GOT3 (cell line): Measurements from ENCODE around the gene STAP2.
"Not testable (repeated sequence)": the region's sequence is repeated elsewhere in the genome, so short reads cannot be mapped to it uniquely, and the experiment has no call there.

Experiments used
- DNase-seq: peaks from one replicate; lab custom pipeline; 2025; ENCODE audit warnings: mixed read lengths; lab: John Stamatoyannopoulos, UW

STAP2 gene

DNA sequence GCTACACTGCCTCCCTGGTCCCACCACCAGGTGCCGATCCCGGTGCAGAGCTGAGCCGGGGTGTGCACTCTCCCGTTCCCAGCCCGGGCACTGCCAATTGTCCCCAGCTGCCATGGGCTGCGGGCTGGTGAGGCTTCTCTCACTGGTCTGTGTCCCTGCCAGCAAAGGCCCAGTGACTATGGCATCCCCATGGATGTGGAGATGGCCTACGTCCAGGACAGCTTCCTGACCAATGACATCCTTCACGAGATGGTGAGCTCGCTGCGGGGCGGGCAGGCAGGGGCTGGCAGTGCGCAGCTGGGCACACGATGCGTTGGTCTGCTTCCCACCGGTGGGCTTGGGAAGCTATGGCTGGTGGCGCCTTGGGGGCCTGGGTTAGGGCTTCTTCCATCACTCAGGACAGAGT is 19.3 kb upstream of the STAP2 start:
- no peak for DNase-seq

DNA sequence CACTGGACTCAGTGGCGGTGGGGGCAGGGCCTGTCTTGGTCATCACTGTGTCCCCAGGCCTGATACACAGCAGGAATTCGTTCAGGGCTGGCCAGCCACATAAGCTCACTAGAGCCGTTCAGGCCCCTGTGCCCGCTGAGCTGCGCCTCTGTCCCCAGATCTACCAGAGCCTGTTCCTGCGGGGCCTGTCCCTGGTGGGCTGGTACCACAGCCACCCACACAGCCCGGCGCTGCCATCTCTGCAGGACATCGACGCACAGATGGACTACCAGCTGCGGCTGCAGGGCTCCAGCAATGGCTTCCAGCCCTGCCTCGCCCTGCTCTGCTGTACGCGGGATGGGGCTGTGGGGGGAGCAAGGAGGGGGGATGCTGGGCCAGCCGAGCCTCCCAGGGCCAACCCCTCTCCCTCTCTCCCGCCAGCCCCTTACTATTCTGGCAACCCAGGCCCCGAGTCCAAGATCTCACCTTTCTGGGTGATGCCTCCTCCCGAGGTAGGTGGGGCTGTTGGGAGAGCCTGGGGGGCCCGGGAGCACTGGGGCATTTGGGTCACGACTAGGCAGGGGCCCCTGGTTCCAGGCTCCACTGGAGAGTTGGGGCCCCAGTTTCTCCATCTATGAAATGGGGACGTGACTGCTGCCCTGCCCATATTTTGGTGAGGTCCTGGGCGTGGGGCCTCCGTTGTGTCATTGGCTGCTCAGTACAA is 18.6 kb upstream of the STAP2 start:
- DNase-seq = no peak

- no peak for DNase-seq
Observed at GRCh38 chr19:4354897-4355296, 16.3 kb upstream of the STAP2 start.

DNA sequence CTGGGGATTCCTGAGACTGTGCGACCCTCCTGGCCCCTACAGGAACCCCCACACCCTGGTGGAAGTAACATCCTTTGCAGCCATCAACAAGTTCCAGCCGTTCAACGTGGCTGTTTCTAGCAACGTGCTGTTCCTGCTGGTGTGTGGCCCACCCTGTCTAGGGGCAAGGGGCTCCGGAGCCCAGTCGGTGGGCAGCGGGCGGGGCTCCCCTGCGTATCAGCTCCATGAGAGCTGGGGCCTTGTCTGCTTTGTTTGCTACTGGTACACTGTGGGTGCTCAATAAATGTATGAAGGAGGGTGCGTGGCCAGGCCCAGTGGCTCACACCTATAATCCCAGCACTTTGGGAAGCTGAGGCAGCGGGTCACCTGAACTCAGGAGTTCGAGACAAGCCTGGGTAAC is 15.7 kb upstream of the STAP2 start:
- no peak for DNase-seq

DNA sequence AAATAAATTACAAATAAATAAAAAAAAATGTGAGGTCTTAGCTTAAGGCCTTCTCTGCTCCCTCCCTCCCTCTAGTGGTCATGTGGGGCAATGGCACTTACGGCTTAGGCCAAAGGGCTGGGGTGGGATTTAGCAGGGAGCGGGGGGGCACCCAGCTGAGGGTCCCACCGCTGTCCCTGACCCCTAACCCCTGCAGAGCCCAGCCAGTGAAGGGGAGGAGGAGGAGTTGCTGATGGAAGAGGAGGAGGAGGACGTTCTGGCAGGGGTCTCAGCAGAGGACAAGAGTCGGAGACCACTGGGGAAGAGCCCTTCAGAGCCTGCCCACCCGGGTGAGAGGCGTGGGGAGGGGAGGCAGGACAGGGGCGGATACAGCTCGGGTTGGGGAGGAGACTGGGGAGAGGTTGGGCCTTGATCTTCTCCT is 14.1 kb upstream of the STAP2 start:
- DNase-seq = no peak

DNA sequence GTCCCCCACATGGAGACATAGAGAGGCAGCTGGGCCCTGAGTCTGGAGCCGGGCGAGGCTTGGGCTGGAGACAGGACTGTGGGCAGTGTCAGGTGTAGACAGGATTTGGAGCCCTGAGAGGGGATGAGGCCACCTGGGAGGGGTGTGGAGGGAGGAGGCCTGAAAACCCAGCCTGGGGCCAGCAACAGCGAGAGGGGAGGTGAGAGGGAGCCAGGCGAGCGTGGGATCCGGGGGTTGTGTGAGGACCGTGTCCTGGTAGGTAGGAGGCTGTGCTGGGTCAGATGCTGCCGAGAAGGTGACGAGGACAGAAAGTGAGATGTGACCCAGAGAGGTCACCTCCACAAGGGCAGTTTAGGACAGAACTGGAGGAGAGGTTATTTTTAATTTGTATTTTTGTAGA is 12.1 kb upstream of the STAP2 start:
- DNase-seq = no peak

GRCh38 chr19:4350111-4350510 is 11.5 kb upstream of the STAP2 start:
- no peak for DNase-seq

DNA sequence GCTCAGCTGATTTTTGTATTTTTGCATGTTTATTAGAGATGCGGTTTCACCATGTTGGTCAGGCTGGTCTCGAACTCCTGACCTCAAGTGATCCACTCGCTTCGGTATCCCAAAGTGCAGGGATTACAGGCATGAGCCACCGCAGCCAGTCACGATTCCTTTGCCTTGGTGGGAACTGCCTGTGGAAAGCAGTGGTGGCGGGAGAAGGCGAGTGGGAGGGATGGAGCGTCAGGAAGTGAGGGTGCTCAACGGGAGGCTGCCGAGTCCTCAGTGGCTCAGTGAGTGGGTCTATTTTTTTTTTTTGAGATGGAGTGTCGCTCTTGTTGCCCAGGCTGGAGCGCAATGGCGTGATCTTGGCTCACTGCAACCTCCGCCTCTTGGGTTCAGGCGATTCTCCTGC is 10.6 kb upstream of the STAP2 start:
- DNase-seq = not testable (repeated sequence)

DNA sequence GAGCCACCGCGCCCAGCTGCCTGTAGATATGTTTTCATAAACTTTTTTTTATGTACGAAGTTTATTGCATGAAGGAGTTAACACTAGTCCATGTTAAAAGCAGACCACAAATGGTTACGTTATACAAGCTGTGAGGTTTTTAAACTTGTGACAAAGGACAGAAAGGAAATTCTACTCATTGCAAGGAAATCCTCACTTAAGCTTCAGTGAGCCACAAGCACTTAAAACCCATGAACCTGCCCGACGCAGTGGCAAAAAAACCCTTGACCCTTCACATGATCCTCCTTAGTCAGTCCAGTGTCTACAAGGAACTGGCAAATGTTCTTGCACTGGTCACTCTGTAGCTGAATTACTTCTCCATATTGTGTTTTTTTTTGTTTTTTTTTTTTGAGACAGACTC is 8.9 kb upstream of the STAP2 start:
- no peak for DNase-seq

DNA sequence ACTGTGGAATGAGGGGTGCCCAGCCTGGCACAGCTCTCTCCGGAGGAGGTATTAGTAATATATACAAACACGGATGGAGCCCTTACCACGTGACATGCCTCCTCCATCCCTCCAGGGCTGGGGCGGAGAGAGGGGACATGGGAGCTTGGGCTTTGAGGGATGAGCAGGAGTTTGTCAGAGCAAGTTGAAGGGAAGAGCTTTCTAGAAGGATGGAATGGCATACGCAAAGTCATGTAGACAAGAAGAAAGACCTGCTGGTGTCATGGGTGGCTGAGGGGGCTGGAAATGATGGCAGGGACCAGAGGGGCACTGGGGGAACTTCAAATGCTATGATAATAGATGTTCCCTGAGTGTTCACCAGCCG is 7.4 kb upstream of the STAP2 start:
- DNase-seq = no peak

GRCh38 chr19:4345342-4346019 is 6.9 kb upstream of the STAP2 start:
- no peak for DNase-seq

- peak; percentile 66 for DNase-seq
Observed at GRCh38 chr19:4343370-4344307, 5.0 kb upstream of the STAP2 start, which contains the start of gene MPND. Gene MPND (plus strand): TSS chr19:4343562. CDS start chr19:4343594, 32 bp downstream.

DNA sequence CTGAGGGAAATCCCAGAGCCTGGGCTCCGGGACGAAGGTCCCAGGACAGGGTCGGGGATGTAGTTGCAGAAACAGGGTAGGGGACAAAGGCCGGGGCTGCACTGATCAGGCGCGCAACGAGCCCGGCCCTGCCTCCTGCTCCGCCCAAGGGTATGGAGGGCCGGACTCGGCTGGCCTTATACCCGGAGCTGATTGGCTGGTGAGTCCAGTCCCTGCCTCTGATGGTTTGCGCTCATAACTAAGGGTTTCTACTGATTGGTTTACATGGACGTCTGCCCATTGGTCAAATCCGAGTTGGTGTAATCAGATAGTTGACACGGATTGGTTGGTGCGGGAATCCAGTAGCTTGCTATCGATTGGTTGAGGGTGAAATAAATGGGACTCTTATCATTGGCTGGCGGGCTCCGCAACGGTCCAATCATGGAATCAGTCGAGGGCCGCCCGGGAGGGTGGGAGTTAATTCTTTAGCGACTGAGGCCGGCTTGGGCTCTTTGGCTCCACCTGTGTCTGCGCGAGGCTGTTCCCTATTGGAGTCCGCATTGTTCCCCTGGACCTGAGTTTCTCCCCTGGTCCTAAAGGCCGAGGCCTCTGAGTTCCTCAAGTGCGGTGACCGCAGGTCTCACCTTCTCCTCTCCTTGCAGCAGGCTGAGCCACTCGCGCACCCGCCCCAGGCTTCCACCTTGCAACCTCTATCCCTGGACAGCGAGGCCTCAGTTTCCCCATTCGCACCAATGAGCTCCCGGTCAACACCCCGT is 4.2 kb upstream of the STAP2 start:
- peak; percentile 90 for DNase-seq

GRCh38 chr19:4342314-4342614 is 3.6 kb upstream of the STAP2 start:
- no peak for DNase-seq

GRCh38 chr19:4337906-4338440 is 654 bp downstream of the STAP2 start:
- DNase-seq = no peak

- DNase-seq = no peak
Observed at GRCh38 chr19:4334929-4335570, 3.6 kb downstream of the STAP2 start.

DNA sequence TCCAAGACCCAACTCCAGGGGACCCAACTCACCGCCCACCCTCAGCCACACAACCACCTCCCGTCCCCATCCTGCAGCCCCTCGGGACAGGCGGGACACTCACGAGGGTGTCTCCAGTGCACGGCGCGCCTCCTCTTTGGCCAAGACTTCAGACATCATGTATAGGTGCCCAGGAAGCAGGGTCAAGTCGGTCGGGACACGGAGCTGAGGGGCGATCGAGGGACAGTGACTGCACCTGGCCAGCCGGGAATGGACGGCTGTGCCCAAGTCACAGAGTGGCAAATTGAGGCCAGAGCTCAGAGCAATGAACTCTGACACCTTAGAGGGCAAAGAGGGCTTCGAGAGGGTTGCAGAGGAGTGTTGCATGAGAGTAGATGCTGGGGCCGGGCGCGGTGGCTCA is 8.8 kb downstream of the STAP2 start:
- DNase-seq = no peak

DNA sequence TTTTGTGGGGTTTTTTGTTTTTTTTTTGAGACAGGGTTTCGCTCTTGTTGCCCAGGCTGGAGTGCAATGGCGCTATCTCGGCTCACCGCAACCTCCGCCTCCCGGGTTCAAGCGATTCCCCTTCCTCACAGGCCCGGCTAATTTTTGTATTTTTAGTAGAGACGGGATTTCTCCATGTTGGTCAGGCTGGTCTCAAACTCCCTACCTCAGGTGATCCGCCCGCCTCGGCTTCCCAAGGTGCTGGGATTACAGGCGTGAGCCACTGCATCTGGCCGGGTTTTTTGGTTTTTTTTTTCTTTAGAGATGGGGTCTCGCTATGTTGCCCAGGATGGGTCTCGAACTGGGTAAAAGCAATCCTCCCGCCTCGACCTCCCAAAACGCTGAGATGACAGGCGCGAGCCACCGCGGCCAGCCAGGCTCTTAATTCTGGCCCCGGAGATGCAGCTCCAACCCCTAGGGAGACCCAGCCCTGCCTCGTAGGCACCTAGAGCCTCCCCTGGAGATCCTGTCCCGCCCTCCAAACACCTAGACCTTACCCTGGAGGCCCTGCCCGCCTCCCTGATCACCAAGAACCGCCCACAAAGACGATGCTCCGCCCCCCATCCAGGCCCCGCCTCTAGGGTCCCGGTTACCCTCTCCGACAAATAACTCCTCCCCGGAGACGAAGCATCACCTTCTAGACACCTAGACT is 9.5 kb downstream of the STAP2 start:
- not testable (repeated sequence) for DNase-seq

- peak; percentile 62 for DNase-seq
Observed at GRCh38 chr19:4328243-4328990, 10.2 kb downstream of the STAP2 start.

DNA sequence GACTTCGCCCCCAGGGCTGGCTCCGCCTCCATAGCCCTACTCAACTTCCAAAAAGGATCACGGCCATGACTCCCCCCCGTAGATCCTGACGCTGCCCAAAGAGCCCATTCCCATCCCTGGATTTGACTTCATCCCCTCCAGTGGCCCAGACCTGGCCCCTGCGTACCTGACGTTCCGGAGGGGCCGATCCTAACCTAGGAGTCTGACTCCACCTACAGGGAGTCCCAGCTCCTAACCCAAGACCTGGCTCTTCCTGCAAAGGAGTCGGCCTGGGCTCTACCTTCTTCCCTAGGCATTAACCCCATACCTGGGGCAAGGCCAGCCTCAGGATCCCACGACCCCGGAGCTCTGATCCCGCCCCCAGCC is 10.8 kb downstream of the STAP2 start:
- no peak for DNase-seq
